Measurements from ENCODE around the gene RCHY1. TPM values are rescaled to one million over a fixed set of nuclear protein-coding genes. Genes with fewer than 3 reads are reported as not detected.

The RCHY1 gene
- total RNA-seq, 1 donor from 2014 or later = 21.5 TPM

GRCh38 chr4:75495476-75495875 lies 18.7 kb downstream of the RCHY1 start:
- TF ChIP-seq CTCF (IDR thresholded peaks at IDR 0.05; ENCODE audit: partially characterized antibody, unreplicated experiment) = no peak
- H3K4me3 Mint-ChIP-seq (ENCODE audit: unreplicated experiment) = no peak overlapping the region
- H3K4me1 Mint-ChIP-seq (ENCODE audit: low read depth, unreplicated experiment) = no peaks in the 10 kb centered on the region
- DNase-seq = no peak
- H3K27ac Mint-ChIP-seq (ENCODE audit: unreplicated experiment) = no peak overlapping the region
- H3K27me3 Mint-ChIP-seq (ENCODE audit: unreplicated experiment) = no peaks in the 10 kb centered on the region
- peaks cover 11% of the 10 kb centered on the region for H3K36me3 Mint-ChIP-seq (ENCODE audit: unreplicated experiment)
- H3K9me3 Mint-ChIP-seq (ENCODE audit: unreplicated experiment) = no peaks in the 10 kb centered on the region

GRCh38 chr4:75494563-75494962 lies 19.6 kb downstream of the RCHY1 start:
- Mint-ChIP-seq H3K4me3 (ENCODE audit: unreplicated experiment) (no peak overlapping the region), H3K27me3 (ENCODE audit: unreplicated experiment) (no peaks in the 10 kb centered on the region), H3K27ac (ENCODE audit: unreplicated experiment) (no peak overlapping the region), H3K4me1 (ENCODE audit: low read depth, unreplicated experiment) (no peaks in the 10 kb centered on the region), H3K9me3 (ENCODE audit: unreplicated experiment) (no peaks in the 10 kb centered on the region), H3K36me3 (ENCODE audit: unreplicated experiment) (peaks cover 11% of the 10 kb centered on the region)
- no peak for DNase-seq
- no peak for TF ChIP-seq CTCF (IDR thresholded peaks at IDR 0.05; ENCODE audit: partially characterized antibody, unreplicated experiment)

- Mint-ChIP-seq H3K9me3 (ENCODE audit: unreplicated experiment) (no peaks in the 10 kb centered on the region), H3K4me3 (ENCODE audit: unreplicated experiment) (no peak overlapping the region), H3K27ac (ENCODE audit: unreplicated experiment) (no peak overlapping the region), H3K27me3 (ENCODE audit: unreplicated experiment) (no peaks in the 10 kb centered on the region), H3K36me3 (ENCODE audit: unreplicated experiment) (no peaks in the 10 kb centered on the region), H3K4me1 (ENCODE audit: low read depth, unreplicated experiment) (no peaks in the 10 kb centered on the region)
- no peak for TF ChIP-seq CTCF (IDR thresholded peaks at IDR 0.05; ENCODE audit: partially characterized antibody, unreplicated experiment)
- no peak for DNase-seq
Measured at GRCh38 chr4:75490155-75490554, 24.0 kb downstream of the RCHY1 start.

GRCh38 chr4:75484190-75484589 lies 30.0 kb downstream of the RCHY1 start:
- no peaks in the 10 kb centered on the region for H3K4me1 Mint-ChIP-seq (ENCODE audit: low read depth, unreplicated experiment)
- DNase-seq = no peak
- H3K36me3 Mint-ChIP-seq (ENCODE audit: unreplicated experiment) = no peaks in the 10 kb centered on the region
- no peaks in the 10 kb centered on the region for H3K27me3 Mint-ChIP-seq (ENCODE audit: unreplicated experiment)
- H3K9me3 Mint-ChIP-seq (ENCODE audit: unreplicated experiment) = no peaks in the 10 kb centered on the region
- no peak overlapping the region for H3K27ac Mint-ChIP-seq (ENCODE audit: unreplicated experiment)
- TF ChIP-seq CTCF (IDR thresholded peaks at IDR 0.05; ENCODE audit: partially characterized antibody, unreplicated experiment) = no peak
- H3K4me3 Mint-ChIP-seq (ENCODE audit: unreplicated experiment) = no peak overlapping the region

- TF ChIP-seq CTCF (IDR thresholded peaks at IDR 0.05; ENCODE audit: partially characterized antibody, unreplicated experiment) = no peak
- peaks cover 6% of the 10 kb centered on the region for H3K36me3 Mint-ChIP-seq (ENCODE audit: unreplicated experiment)
- no peaks in the 10 kb centered on the region for H3K4me1 Mint-ChIP-seq (ENCODE audit: low read depth, unreplicated experiment)
- no peaks in the 10 kb centered on the region for H3K9me3 Mint-ChIP-seq (ENCODE audit: unreplicated experiment)
- DNase-seq = no peak
- no peak overlapping the region for H3K27ac Mint-ChIP-seq (ENCODE audit: unreplicated experiment)
- no peaks in the 10 kb centered on the region for H3K27me3 Mint-ChIP-seq (ENCODE audit: unreplicated experiment)
- no peak overlapping the region for H3K4me3 Mint-ChIP-seq (ENCODE audit: unreplicated experiment)
Measured at GRCh38 chr4:75477201-75477600, 37.0 kb downstream of the RCHY1 start.

All from glutamatergic neuron (in vitro differentiated cells).